Measurements from ENCODE around the gene SMCO4.
A peak's percentile ranks its signal among the peaks of the same experiment; 100 is the strongest.

- TF ChIP-seq CTCF (IDR thresholded peaks at IDR 0.05) = no peak
- TF ChIP-seq POLR2A (IDR thresholded peaks at IDR 0.05) = peak; percentile 59
Measured at GRCh38 chr11:93585758-93586157, 42.6 kb upstream of the SMCO4 start.
